HL-60/S4 (cell line): Measurements from ENCODE around the gene SELENOO.

Experiments
- in situ Hi-C: fragments of 300-500 bp; cut with MboI; formaldehyde crosslinking; loops from 2 replicates; pipeline ENCODE4 v1.14.3; 2022; ENCODE audit warnings: low sequenced_read_pairs

Gene SELENOO

GRCh38 chr22:50184004-50184901 is 16.6 kb upstream of the SELENOO start:
- in situ Hi-C loops: no loop called here

- in situ Hi-C loops: no loop called here
Measured at GRCh38 chr22:50184902-50185374, 15.9 kb upstream of the SELENOO start.

- in situ Hi-C loops: no loop called here
Measured at GRCh38 chr22:50185375-50186087, 15.3 kb upstream of the SELENOO start, which contains the start of gene TRABD. Gene TRABD (plus strand): TSS chr22:50185913. CDS start chr22:50193061, 7,148 bp downstream.

- in situ Hi-C loops: no loop called here
Measured at GRCh38 chr22:50186181-50186714, 14.6 kb upstream of the SELENOO start.

GRCh38 chr22:50186761-50187523 is 13.9 kb upstream of the SELENOO start:
- in situ Hi-C loops: no loop called here

GRCh38 chr22:50188356-50188755 is 12.5 kb upstream of the SELENOO start:
- in situ Hi-C loops: no loop called here

GRCh38 chr22:50189184-50189848 is 11.5 kb upstream of the SELENOO start:
- in situ Hi-C loops: no loop called here

- in situ Hi-C loops: no loop called here
Measured at GRCh38 chr22:50189849-50190181, 11.0 kb upstream of the SELENOO start.

GRCh38 chr22:50190182-50190940 is 10.4 kb upstream of the SELENOO start:
- in situ Hi-C loops: no loop called here

GRCh38 chr22:50190941-50191741 is 9.7 kb upstream of the SELENOO start:
- in situ Hi-C loops: no loop called here

GRCh38 chr22:50192436-50193204 is 8.2 kb upstream of the SELENOO start:
- in situ Hi-C loops: no loop called here

GRCh38 chr22:50193621-50194020 is 7.2 kb upstream of the SELENOO start:
- in situ Hi-C loops: no loop called here

- in situ Hi-C loops: no loop called here
Measured at GRCh38 chr22:50194037-50194805, 6.6 kb upstream of the SELENOO start.

GRCh38 chr22:50196256-50196655 is 4.6 kb upstream of the SELENOO start:
- in situ Hi-C loops: no loop called here

GRCh38 chr22:50197000-50197800 is 3.6 kb upstream of the SELENOO start:
- in situ Hi-C loops: no loop called here

- in situ Hi-C loops: no loop called here
Measured at GRCh38 chr22:50197856-50198623, 2.8 kb upstream of the SELENOO start.
